Skeletal muscle satellite cell (primary cell): Measurements from ENCODE around the gene KRTAP4-16. TPM values are rescaled to one million over a fixed set of nuclear protein-coding genes. Genes with fewer than 3 reads are reported as not detected.
A peak's percentile ranks its signal among the peaks of the same experiment; 100 is the strongest.
"Not testable (repeated sequence)": the region's sequence is repeated elsewhere in the genome, so short reads cannot be mapped to it uniquely, and the experiment has no call there.

ENCODE experiments used
- H3K27me3 ChIP-seq: 2 replicates; pipeline ENCODE4 v1.7.0; 2013; ENCODE audit warnings: low read length; ENCODE audit not compliant: control insufficient read depth, insufficient read depth
- H3K36me3 ChIP-seq: 2 replicates; pipeline ENCODE4 v1.7.0; 2013; ENCODE audit warnings: mild to moderate bottlenecking, control low read depth, low read length; ENCODE audit not compliant: insufficient read depth
- H3K4me1 ChIP-seq: 2 replicates; pipeline ENCODE4 v1.7.0; 2013; ENCODE audit warnings: low read length; ENCODE audit not compliant: control insufficient read depth, insufficient read depth
- H3K4me2 ChIP-seq: 2 replicates; pipeline ENCODE4 v1.7.0; 2013; ENCODE audit warnings: mild to moderate bottlenecking, low read length
- H3K4me3 ChIP-seq: 2 replicates; pipeline ENCODE4 v1.7.0; 2013; ENCODE audit warnings: low read length
- H3K9ac ChIP-seq: 2 replicates; pipeline ENCODE4 v1.7.0; 2013; ENCODE audit warnings: mild to moderate bottlenecking, low read depth, low read length, moderate library complexity
- H3K9me3 ChIP-seq: replicated peaks from 2 replicates; pipeline ENCODE4 v1.7.0; 2013; ENCODE audit warnings: mild to moderate bottlenecking, control low read depth, low read length
- total RNA-seq: library from RNA; depleted of rRNA; stranded (reverse); fragments of >200 nt; gene quantifications from 2 replicates; pipeline ENCODE4 v1.2.3, GENCODE V29; 2012; rRNA removed

Gene KRTAP4-16
- total RNA-seq: not detected in 2 replicates

GRCh38 chr17:41101586-41102259 is at the start of gene KRTAP4-16:
Gene KRTAP4-16, minus strand, starts transcription at chr17:41102209. Its CDS starts 0 bp downstream, at chr17:41102209.
- Histone ChIP-seq H3K9me3 (no peaks in the 10 kb centered on the region), H3K27me3 (no peaks in the 10 kb centered on the region), H3K9ac (no peak within 1 kb of the TSS), H3K4me1 (peaks cover 34% of the 10 kb centered on the region), H3K4me3 (no peak within 1 kb of the TSS), H3K36me3 (no peaks in the 10 kb centered on the region), H3K4me2 (no peak within 1 kb of the TSS)

GRCh38 chr17:41151525-41151924 is 49.5 kb upstream of the KRTAP4-16 start:
- no peak overlapping the region for H3K4me2 ChIP-seq
- H3K9me3 ChIP-seq: no peaks in the 10 kb centered on the region
- H3K9ac ChIP-seq: no peak overlapping the region
- no peak overlapping the region for H3K4me3 ChIP-seq
- no peaks in the 10 kb centered on the region for H3K4me1 ChIP-seq
- no peaks in the 10 kb centered on the region for H3K36me3 ChIP-seq
- H3K27me3 ChIP-seq: no peaks in the 10 kb centered on the region

GRCh38 chr17:41150026-41150425 is 48.0 kb upstream of the KRTAP4-16 start:
- Histone ChIP-seq H3K4me3 (no peak overlapping the region), H3K9ac (no peak overlapping the region), H3K27me3 (no peaks in the 10 kb centered on the region), H3K9me3 (no peaks in the 10 kb centered on the region), H3K36me3 (no peaks in the 10 kb centered on the region), H3K4me1 (no peaks in the 10 kb centered on the region), H3K4me2 (no peak overlapping the region)

GRCh38 chr17:41149652-41149985 is 47.6 kb upstream of the KRTAP4-16 start, which contains the start of gene KRTAP4-5:
Gene KRTAP4-5, minus strand, starts transcription at chr17:41149825. Its CDS starts 58 bp downstream, at chr17:41149767.
- Histone ChIP-seq H3K4me1 (no peaks in the 10 kb centered on the region), H3K27me3 (no peaks in the 10 kb centered on the region), H3K9me3 (no peaks in the 10 kb centered on the region), H3K9ac (no peak within 1 kb of the TSS), H3K4me2 (no peak within 1 kb of the TSS), H3K36me3 (no peaks in the 10 kb centered on the region), H3K4me3 (no peak within 1 kb of the TSS)

GRCh38 chr17:41148971-41149651 is 47.1 kb upstream of the KRTAP4-16 start:
- H3K4me2 ChIP-seq, H3K27me3 ChIP-seq, H3K4me1 ChIP-seq, H3K9ac ChIP-seq, H3K9me3 ChIP-seq, H3K36me3 ChIP-seq, H3K4me3 ChIP-seq: not testable (repeated sequence)

- no peaks in the 10 kb centered on the region for H3K27me3 ChIP-seq
- no peak overlapping the region for H3K9ac ChIP-seq
- H3K36me3 ChIP-seq: no peaks in the 10 kb centered on the region
- H3K9me3 ChIP-seq: peaks cover 7% of the 10 kb centered on the region
- H3K4me3 ChIP-seq: no peak overlapping the region
- H3K4me1 ChIP-seq: no peaks in the 10 kb centered on the region
- H3K4me2 ChIP-seq: no peak overlapping the region
Observed at GRCh38 chr17:41147531-41148204, 45.7 kb upstream of the KRTAP4-16 start.

- H3K4me3 ChIP-seq: no peak overlapping the region
- H3K9me3 ChIP-seq: peaks cover 7% of the 10 kb centered on the region
- H3K9ac ChIP-seq: no peak overlapping the region
- H3K4me1 ChIP-seq: no peaks in the 10 kb centered on the region
- no peaks in the 10 kb centered on the region for H3K36me3 ChIP-seq
- no peak overlapping the region for H3K4me2 ChIP-seq
- H3K27me3 ChIP-seq: no peaks in the 10 kb centered on the region
Observed at GRCh38 chr17:41145261-41145660, 43.3 kb upstream of the KRTAP4-16 start.

GRCh38 chr17:41144846-41145245 is 42.8 kb upstream of the KRTAP4-16 start:
- no peaks in the 10 kb centered on the region for H3K4me1 ChIP-seq
- no peaks in the 10 kb centered on the region for H3K27me3 ChIP-seq
- no peak overlapping the region for H3K4me2 ChIP-seq
- no peak overlapping the region for H3K4me3 ChIP-seq
- H3K36me3 ChIP-seq: no peaks in the 10 kb centered on the region
- H3K9ac ChIP-seq: no peak overlapping the region
- peaks cover 7% of the 10 kb centered on the region for H3K9me3 ChIP-seq

GRCh38 chr17:41141361-41141760 is 39.4 kb upstream of the KRTAP4-16 start:
- Histone ChIP-seq H3K36me3 (no peaks in the 10 kb centered on the region), H3K4me3 (no peak overlapping the region), H3K4me2 (no peak overlapping the region), H3K9me3 (peaks cover 7% of the 10 kb centered on the region), H3K9ac (peak overlapping the region; percentile 3), H3K27me3 (no peaks in the 10 kb centered on the region), H3K4me1 (no peaks in the 10 kb centered on the region)

GRCh38 chr17:41140360-41141131 is 38.5 kb upstream of the KRTAP4-16 start, which contains the start of gene KRTAP4-6:
Gene KRTAP4-6, minus strand, starts transcription at chr17:41140544. Its CDS starts 57 bp downstream, at chr17:41140487.
- Histone ChIP-seq H3K4me3 (no peak within 1 kb of the TSS), H3K4me2 (no peak within 1 kb of the TSS), H3K4me1 (no peaks in the 10 kb centered on the region), H3K27me3 (no peaks in the 10 kb centered on the region), H3K36me3 (no peaks in the 10 kb centered on the region), H3K9ac (peak within 1 kb of the TSS; percentile 3), H3K9me3 (peaks cover 7% of the 10 kb centered on the region)

- H3K4me1 ChIP-seq, H3K9me3 ChIP-seq, H3K27me3 ChIP-seq, H3K4me3 ChIP-seq, H3K9ac ChIP-seq, H3K4me2 ChIP-seq, H3K36me3 ChIP-seq: not testable (repeated sequence)
Observed at GRCh38 chr17:41139865-41140264, 37.9 kb upstream of the KRTAP4-16 start.
